Keratinocyte (primary cell): ENCODE results near the gene FAM24B. TPM values are rescaled to one million over a fixed set of nuclear protein-coding genes. Genes with fewer than 3 reads are reported as not detected.

Experiments
- DNase-seq: peaks from one replicate; pipeline ENCODE4 v3.0.0-alpha.2; 2011; ENCODE audit warnings: low read depth, missing footprints, low spot score
- FAIRE-seq: peaks from 2 replicates; lab custom pipeline; 2011; peaks lifted over from hg19 to GRCh38; lab: Jason Lieb, UNC
- H2AFZ ChIP-seq: 2 replicates; pipeline ENCODE4 v1.6.0; 2012; ENCODE audit warnings: low read length, control low read depth, inconsistent platforms; ENCODE audit not compliant: control insufficient read depth
- H3K27ac ChIP-seq: 2 replicates; pipeline ENCODE4 v1.5.1; 2011; ENCODE audit warnings: low read length; ENCODE audit not compliant: control insufficient read depth, insufficient read depth
- H3K27me3 ChIP-seq: 3 replicates; pipeline ENCODE4 v1.6.0; 2011; ENCODE audit warnings: low read length; ENCODE audit not compliant: control insufficient read depth, insufficient read depth; ENCODE audit errors: extremely low read depth
- H3K36me3 ChIP-seq, 2 experiments: 2 replicates in 1 of 2; 3 replicates in 1 of 2; pipeline ENCODE4 v1.5.1; 2011; ENCODE audit warnings: low read length in 2 of 2, mild to moderate bottlenecking in 1 of 2; ENCODE audit not compliant: control insufficient read depth in 2 of 2, insufficient read depth in 2 of 2; ENCODE audit errors: extremely low read depth in 1 of 2
- H3K4me1 ChIP-seq: 3 replicates; pipeline ENCODE4 v1.5.1; 2011; ENCODE audit warnings: low read length; ENCODE audit not compliant: control insufficient read depth, insufficient read depth; ENCODE audit errors: extremely low read depth
- H3K4me2 ChIP-seq: 3 replicates; pipeline ENCODE4 v1.6.0; 2011; ENCODE audit warnings: low read depth, low read length; ENCODE audit not compliant: control insufficient read depth, insufficient read depth; ENCODE audit errors: extremely low read depth
- H3K4me3 ChIP-seq, 3 experiments: fragments of 200-600 bp in 1 of 3; sonication (generic) in 1 of 3; 2 replicates in 2 of 3; 3 replicates in 1 of 3; pipeline ENCODE4 v1.5.1; 2011 to 2016; ENCODE audit warnings: low read length in 3 of 3, mild to moderate bottlenecking in 3 of 3, control low read depth in 2 of 3, inconsistent platforms in 1 of 3, low read depth in 1 of 3, mixed read lengths in 1 of 3, mixed run types in 1 of 3, moderate library complexity in 1 of 3; ENCODE audit not compliant: control insufficient read depth in 2 of 3, insufficient read depth in 2 of 3; ENCODE audit errors: extremely low read depth in 1 of 3
- H3K79me2 ChIP-seq: 2 replicates; pipeline ENCODE4 v1.6.0; 2012; ENCODE audit warnings: low read length; ENCODE audit not compliant: control insufficient read depth, insufficient read depth
- H3K9ac ChIP-seq: 3 replicates; pipeline ENCODE4 v1.6.0; 2011; ENCODE audit warnings: low read length; ENCODE audit not compliant: control insufficient read depth, insufficient read depth; ENCODE audit errors: extremely low read depth
- H3K9me1 ChIP-seq: 3 replicates; pipeline ENCODE4 v1.6.0; 2011; ENCODE audit warnings: low read length; ENCODE audit not compliant: control insufficient read depth, insufficient read depth; ENCODE audit errors: extremely low read depth
- H3K9me3 ChIP-seq: 2 replicates; pipeline ENCODE4 v1.5.1; 2012; ENCODE audit warnings: low read depth, low read length; ENCODE audit not compliant: control insufficient read depth
- H4K20me1 ChIP-seq: 3 replicates; pipeline ENCODE4 v1.6.0; 2011; ENCODE audit warnings: low read length; ENCODE audit not compliant: control insufficient read depth, insufficient read depth; ENCODE audit errors: extremely low read depth
- EZH2 ChIP-seq: IDR thresholded peaks from one replicate; pipeline ENCODE4 v1.6.1; 2012; ENCODE audit warnings: inconsistent platforms, mild to moderate bottlenecking, low read length, moderate library complexity
- dilution Hi-C: fragments of 300-500 bp; cut with MboI; formaldehyde crosslinking; loops from one replicate; pipeline ENCODE4 v1.7.0; 2020; ENCODE audit warnings: low sequenced_read_pairs; ENCODE audit not compliant: extremely low pct_ligation_motif_present
- polyA plus RNA-seq, 5 experiments: library from polyadenylated mRNA; depleted of rRNA in 3 of 5; stranded (reverse) in 3 of 5; stranded (forward) in 1 of 5; unstranded in 1 of 5; fragments of >200 nt; gene quantifications; 1 replicate in 1 of 5; 2 replicates in 3 of 5; 3 replicates in 1 of 5; pipeline versions ENCODE4 v1.2.1 to v1.2.3, GENCODE V29; 2011 to 2012; ENCODE audit warnings: missing spikeins in 2 of 5, low read depth in 1 of 5, low replicate concordance in 1 of 5
- TF ChIP-seq, protein P1 (sequence below), 3 experiments: IDR thresholded peaks in 1 of 3; conservative IDR thresholded peaks in 1 of 3; optimal IDR thresholded peaks in 1 of 3; 2 replicates in 2 of 3; 3 replicates in 1 of 3; pipeline versions ENCODE3 to v1.5.1; 2011; ENCODE audit warnings: low read length in 3 of 3, mild to moderate bottlenecking in 3 of 3, moderate library complexity in 2 of 3, control low read depth in 1 of 3, inconsistent platforms in 1 of 3; ENCODE audit not compliant: insufficient read depth in 2 of 3; ENCODE audit errors: extremely low read depth in 1 of 3

FAM24B gene
- polyA plus RNA-seq, 1 donor (not counting 4 experiments of a cell fraction or from before 2014, with no cell fraction given) = 4.5 TPM

DNA sequence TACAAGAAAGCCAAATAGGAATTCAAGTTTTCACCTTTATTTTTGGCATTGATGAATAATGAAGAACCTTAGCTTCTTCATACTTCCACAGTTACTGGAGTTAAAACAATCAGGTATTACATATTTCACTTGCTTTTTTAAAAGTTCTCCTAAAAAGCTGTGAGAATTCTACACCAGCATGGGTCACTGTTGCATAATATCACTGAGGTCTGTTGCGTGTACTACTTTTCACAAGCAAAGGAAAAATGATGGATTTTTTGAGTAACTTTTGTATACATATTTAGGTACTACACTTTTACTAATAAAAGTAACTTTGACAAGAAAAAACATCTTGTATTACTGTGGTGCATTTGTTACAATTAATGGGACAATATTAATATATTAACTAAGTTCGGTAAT lies 15.2 kb downstream of the FAM24B start:
- H3K9me1 ChIP-seq = no peaks in the 10 kb centered on the region
- no peak overlapping the region for H3K4me2 ChIP-seq
- H4K20me1 ChIP-seq = no peaks in the 10 kb centered on the region
- no peaks in the 10 kb centered on the region for H3K36me3 ChIP-seq
- DNase-seq (no peak), FAIRE-seq (no peak)
- H3K4me1 ChIP-seq = peaks cover 40% of the 10 kb centered on the region
- H2AFZ ChIP-seq = no peak overlapping the region
- no peak overlapping the region for H3K4me3 ChIP-seq
- no peaks in the 10 kb centered on the region for H3K9me3 ChIP-seq
- dilution Hi-C loops = no loop called here
- TF ChIP-seq, protein P1, sequence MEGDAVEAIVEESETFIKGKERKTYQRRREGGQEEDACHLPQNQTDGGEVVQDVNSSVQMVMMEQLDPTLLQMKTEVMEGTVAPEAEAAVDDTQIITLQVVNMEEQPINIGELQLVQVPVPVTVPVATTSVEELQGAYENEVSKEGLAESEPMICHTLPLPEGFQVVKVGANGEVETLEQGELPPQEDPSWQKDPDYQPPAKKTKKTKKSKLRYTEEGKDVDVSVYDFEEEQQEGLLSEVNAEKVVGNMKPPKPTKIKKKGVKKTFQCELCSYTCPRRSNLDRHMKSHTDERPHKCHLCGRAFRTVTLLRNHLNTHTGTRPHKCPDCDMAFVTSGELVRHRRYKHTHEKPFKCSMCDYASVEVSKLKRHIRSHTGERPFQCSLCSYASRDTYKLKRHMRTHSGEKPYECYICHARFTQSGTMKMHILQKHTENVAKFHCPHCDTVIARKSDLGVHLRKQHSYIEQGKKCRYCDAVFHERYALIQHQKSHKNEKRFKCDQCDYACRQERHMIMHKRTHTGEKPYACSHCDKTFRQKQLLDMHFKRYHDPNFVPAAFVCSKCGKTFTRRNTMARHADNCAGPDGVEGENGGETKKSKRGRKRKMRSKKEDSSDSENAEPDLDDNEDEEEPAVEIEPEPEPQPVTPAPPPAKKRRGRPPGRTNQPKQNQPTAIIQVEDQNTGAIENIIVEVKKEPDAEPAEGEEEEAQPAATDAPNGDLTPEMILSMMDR (optimal IDR thresholded peaks at IDR 0.05 in 1 of 3, IDR thresholded peaks at IDR 0.05 in 1 of 3, conservative IDR thresholded peaks at IDR 0.05 in 1 of 3; ENCODE audit: extremely low read depth in 1 of 3, insufficient read depth in 2 of 3, low read length in 3 of 3) = no peak
- no peak for TF ChIP-seq EZH2
- H3K27me3 ChIP-seq = no peaks in the 10 kb centered on the region
- no peak overlapping the region for H3K9ac ChIP-seq
- H3K27ac ChIP-seq = no peak overlapping the region
- H3K79me2 ChIP-seq = peaks cover 23% of the 10 kb centered on the region

DNA sequence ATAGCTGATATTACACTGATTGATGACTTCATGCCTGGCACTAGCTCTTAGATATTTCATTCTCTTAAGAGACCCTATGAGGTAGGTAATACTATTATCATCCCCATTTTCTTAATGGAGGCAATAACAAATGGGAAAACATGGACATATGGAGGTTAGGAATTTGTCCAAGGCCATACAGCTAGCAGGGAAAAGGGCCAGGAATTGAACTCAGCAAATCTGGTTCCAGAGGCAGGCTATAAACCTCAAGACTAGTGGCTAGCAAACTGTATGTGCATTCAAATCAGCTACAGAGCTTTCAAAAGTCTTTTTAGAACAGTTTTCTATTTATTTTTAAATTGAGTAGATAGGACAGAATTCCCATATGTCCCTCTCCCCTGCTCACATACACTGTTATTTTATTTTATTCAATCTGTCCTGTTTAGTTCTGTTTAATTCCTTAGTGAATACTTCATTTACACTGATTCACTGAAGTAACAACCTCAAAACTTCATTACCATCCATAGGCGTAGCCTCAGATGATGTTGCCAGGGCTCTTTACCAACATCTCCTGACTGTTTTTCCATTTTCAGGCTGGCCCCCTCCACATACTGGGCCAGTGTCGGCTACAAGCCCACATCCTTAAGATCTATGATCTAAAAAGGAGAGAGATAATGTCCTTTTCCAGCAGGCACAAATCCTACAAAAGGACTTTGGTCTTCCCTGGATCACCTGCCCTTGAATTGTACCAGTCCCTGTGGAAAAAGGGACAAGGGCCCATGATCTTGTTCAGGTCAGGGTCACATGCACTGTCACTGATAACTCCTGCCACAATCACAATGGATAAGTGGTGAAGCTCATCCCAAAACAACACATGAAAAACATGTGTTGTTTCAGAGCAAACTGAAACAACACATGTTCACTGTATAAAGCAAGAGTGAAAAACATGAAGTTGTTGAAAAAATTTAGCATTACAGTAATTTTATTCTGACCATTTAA lies 15.9 kb downstream of the FAM24B start:
- no peak overlapping the region for H3K27ac ChIP-seq
- no peak for TF ChIP-seq EZH2
- TF ChIP-seq, protein P1 (optimal IDR thresholded peaks at IDR 0.05 in 1 of 3, IDR thresholded peaks at IDR 0.05 in 1 of 3, conservative IDR thresholded peaks at IDR 0.05 in 1 of 3; ENCODE audit: extremely low read depth in 1 of 3, insufficient read depth in 2 of 3, low read length in 3 of 3) = no peak
- peaks cover 0 to 2% of the 10 kb centered on the region in 2 experiments for H3K36me3 ChIP-seq
- no peak overlapping the region for H3K4me2 ChIP-seq
- no peaks in the 10 kb centered on the region for H3K9me1 ChIP-seq
- H3K4me1 ChIP-seq = peaks cover 40% of the 10 kb centered on the region
- dilution Hi-C loops = no loop called here
- DNase-seq = no peak
- H3K4me3 ChIP-seq = no peak overlapping the region
- FAIRE-seq = peak; percentile 17
- peaks cover 23% of the 10 kb centered on the region for H3K79me2 ChIP-seq
- no peaks in the 10 kb centered on the region for H4K20me1 ChIP-seq
- no peaks in the 10 kb centered on the region for H3K27me3 ChIP-seq
- no peak overlapping the region for H2AFZ ChIP-seq
- H3K9me3 ChIP-seq = no peaks in the 10 kb centered on the region
- no peak overlapping the region for H3K9ac ChIP-seq
